GM21786 (cell line): ENCODE results near the gene SLC38A6.

Source experiments
- ATAC-seq: cut with Tn5 transposase; IDR thresholded peaks from one replicate; pipeline ENCODE4 v1.9.1; 2021; ENCODE audit not compliant: unreplicated experiment

Gene SLC38A6

DNA sequence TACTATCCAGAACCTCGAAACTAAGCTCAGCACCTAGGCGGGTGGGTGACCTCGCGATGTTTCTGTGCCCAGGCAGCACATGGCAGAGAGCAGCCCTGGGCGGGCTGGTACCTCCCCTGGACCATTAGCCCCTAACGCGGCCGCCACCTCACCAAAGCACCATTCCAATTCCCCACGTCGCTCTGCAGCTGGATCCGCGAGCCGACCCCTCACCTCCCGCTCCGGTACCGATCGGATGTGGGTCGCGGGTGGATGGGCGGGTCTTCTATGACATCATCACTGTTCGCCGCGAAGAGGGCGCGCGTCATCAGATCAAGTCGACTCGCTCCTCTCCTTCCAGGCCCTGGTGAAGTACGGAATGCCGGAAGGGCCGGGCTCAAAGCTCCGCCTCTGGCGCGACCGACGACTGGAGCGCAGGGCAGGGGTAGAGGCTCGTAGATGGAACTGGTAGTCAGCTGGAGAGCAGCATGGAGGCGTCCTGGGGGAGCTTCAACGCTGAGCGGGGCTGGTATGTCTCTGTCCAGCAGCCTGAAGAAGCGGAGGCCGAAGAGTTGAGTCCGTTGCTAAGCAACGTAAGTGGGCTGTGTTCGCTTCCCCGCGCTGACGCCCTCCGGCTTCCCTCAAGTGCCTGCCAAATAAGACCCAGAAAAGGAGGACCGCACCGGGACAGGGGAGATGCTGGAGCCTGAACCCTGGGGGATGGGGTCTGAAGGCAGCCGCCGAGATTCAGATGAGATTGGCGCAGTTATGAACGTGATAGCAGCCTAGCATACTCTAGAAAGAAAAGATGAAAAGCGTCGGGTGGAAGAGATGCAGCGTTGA, at the start of gene SLC38A6, which contains the start of gene TRMT5:
Gene SLC38A6, plus strand, starts transcription at position 435 of the 822 bp plus-strand sequence. Its CDS starts 33 bp downstream, at position 468.
Gene TRMT5, minus strand, starts transcription at position 269 of the 822 bp plus-strand sequence. Its CDS starts 106 bp downstream, at position 163.
- peak; percentile 85 for ATAC-seq

GRCh38 chr14:60933920-60934655, 47.0 kb upstream of the SLC38A6 start:
- ATAC-seq: no peak

- ATAC-seq: no peak
Measured at GRCh38 chr14:60935319-60935718, 45.7 kb upstream of the SLC38A6 start.

- ATAC-seq: no peak
Measured at GRCh38 chr14:60943637-60944032, 37.4 kb upstream of the SLC38A6 start.

- ATAC-seq: no peak
Measured at GRCh38 chr14:60944204-60944603, 36.8 kb upstream of the SLC38A6 start.

GRCh38 chr14:60945984-60946383, 35.1 kb upstream of the SLC38A6 start:
- no peak for ATAC-seq

DNA sequence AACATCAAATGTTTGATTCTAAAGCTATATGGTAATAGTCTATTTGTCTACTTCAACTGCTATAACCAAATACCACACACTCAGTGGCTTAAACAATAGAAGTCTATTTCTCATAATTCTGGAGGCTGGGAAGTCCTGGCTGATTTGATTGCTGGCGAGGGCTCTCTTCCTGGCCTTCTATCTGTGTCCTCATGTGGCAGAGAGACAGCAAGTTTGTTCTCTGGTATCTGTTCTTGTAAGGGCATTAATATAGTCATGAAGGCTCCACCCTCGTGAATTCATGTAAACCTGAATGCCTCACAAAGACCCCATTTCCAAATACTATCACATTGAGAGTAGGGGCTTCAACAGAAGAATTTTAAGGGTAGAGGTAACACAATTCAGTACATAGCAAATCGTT, 34.3 kb upstream of the SLC38A6 start:
- ATAC-seq: no peak

GRCh38 chr14:60951776-60952435, 29.1 kb upstream of the SLC38A6 start:
- no peak for ATAC-seq

- ATAC-seq: no peak
Measured at GRCh38 chr14:60956202-60956601, 24.8 kb upstream of the SLC38A6 start.

DNA sequence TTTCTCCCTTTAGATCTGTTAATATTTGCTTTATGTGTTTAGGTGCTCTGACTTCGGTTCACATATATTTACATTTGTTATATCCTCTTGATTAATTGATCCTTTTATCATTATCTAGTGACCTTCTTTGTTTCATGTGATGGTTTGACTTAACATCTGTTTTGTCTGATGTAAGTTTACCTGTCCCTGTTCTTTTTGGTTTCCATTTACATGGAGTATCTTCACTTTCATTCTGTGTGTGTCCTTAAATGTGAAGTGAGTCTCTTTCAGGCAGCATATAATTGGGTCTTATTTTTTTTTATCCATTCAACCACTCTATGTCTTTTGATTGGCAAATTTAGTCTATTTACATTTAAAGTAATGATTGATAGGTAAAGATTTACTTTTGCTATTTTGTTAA, 24.4 kb upstream of the SLC38A6 start:
- ATAC-seq: no peak

DNA sequence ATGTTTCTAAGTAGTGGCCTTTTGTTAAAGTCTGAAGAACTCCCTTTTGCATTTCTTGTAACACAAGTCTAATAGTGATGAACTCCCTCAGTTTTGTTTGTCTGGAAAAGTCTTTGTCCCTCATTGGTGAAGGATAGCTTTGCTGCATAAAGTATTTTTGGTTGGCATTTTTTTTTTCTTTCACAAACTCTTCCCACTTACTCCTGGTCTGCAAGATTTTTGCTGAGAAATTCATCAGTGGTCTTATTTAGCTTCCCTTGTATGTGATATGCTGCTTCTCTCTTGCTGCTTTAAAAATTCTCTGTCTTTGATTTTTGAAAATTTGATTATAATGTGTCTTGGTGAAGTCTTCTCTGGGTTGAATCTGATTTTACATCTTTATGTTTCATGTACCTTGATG, 22.9 kb upstream of the SLC38A6 start:
- ATAC-seq: no peak

DNA sequence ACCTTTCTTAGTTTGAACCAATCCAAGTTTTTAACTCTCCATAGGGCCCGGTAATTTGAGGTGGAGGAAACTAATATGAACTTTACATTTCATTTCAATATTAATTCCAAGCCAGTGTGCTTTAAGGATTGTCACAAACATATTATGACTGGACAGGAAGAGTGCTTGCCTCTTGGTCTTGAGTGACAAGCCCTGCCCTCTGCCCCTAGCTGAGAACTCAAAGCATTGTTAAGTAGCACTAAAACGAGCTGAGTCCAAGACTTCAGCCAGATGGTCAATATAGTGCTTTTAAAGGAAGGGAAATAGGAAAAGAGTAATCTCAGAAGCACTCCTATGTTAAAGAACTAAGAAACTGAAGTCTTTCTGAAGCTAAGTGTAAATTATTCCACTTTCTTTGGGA, 17.3 kb upstream of the SLC38A6 start:
- ATAC-seq: no peak

DNA sequence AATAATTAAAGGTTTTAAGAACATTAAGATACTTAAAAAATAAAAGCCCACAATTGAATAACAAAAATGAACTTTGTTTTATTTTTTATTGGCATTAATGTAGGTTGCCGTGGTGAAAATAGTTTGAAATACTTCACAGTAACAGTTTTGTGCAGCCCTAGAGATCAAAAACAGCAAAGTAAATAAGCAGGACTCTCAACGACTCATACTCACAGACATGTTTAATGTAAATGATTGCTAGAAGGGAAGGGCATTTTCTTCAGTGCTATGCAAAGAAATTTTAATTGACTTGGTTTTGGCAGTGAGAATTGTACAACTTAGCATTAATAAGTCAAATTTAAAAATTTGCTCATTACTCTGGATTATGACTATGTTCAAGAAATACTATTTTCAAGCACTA, 16.1 kb upstream of the SLC38A6 start:
- no peak for ATAC-seq

DNA sequence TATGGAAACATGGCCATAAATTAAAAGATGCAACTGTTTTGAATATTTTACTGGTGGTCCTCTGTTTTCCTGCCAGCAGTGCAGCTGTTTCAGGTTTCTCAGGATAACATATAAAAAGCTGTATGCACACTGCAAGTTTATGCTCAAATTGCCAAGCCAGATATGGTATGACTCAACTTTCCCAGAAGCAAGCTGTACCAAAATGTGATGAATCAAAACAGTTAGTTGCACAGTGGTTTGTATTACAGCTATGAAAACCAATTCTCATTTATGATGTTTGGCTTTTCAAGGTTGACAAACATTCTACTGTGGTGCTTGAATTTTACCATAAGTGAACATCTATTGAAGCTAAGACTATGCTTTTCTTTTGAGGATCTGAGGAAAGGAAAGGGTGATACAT, 15.6 kb upstream of the SLC38A6 start:
- ATAC-seq: no peak

DNA sequence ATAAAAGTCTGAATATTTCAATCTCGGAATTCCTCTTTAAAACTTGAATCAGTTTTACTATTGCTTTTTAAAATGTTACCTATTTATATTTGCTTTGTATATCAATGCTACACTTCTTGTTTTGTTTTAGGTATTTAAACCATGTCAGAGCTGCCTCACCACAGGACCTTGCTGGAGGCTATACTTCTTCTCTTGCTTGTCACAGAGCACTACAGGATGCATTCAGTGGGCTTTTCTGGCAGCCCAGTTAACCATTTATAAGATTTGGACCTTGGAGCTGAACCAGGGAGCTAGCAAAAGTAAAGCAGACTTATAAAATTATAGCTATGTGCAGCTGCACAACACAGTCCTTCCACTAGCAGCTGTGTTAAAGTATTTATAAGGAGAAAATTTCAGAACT, 12.9 kb upstream of the SLC38A6 start:
- ATAC-seq: no peak

GRCh38 chr14:60968671-60969070, 12.4 kb upstream of the SLC38A6 start:
- ATAC-seq: no peak

GRCh38 chr14:60970146-60970545, 10.9 kb upstream of the SLC38A6 start:
- ATAC-seq: no peak

GRCh38 chr14:60971271-60971670, 9.8 kb upstream of the SLC38A6 start:
- ATAC-seq: no peak

DNA sequence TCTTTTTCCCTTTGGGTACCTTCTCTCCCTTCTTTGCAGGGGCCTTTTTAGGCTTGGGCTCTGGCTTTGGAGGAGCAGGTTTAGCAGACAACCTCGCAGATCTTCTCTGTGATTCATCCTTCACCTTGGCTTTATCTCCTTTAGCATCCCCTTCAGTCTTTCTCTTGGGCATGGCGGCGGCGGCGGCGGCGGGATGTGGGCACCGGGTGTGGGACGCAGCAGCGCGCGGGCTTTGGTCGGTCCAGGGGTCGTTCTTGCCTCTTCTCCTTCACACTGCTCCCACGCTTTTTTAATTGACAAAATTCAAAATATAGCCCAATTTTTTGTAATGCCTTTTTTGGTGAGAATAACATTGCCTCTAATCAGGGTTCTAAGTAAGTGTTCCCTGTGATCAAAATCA, 8.8 kb upstream of the SLC38A6 start:
- no peak for ATAC-seq

- ATAC-seq: no peak
Measured at GRCh38 chr14:60973070-60973469, 8.0 kb upstream of the SLC38A6 start.

DNA sequence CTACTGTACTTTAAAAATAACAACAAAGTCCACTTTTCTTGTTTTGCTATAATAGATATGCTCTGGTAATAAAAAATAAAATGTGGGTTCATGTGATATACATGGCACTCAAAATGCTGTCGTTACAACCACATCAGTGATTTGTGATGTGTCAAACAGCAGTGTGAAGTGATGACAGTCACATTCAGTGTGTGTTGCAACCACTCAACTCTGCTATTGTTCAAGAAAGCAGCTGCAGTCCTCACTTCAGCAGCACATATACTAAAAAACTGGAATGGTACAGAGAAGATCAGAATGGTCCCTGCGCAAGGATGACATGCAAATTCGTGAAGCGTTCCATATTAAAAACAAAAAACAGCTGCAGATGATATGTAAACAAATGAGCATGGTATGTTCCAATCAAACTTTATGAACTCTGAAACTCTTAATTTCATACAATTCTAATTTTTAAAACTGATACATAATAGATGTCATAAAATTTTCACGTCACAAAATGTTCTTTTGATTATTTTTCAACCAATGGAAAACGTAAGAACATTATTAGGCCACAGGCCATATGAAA, 6.9 kb upstream of the SLC38A6 start:
- no peak for ATAC-seq
